WTC11 (cell line): Measurements from ENCODE around the gene ZFP37.
"Not testable (repeated sequence)": the region's sequence is repeated elsewhere in the genome, so short reads cannot be mapped to it uniquely, and the experiment has no call there.

Experiments used
- JUN ChIP-seq: sonication (generic); formaldehyde crosslinking; IDR thresholded peaks from 2 replicates; pipeline ENCODE4 v1.8.0; 2023; ENCODE audit warnings: mild to moderate bottlenecking, missing genetic modification reagents
- NR2C2 ChIP-seq: sonication (generic); formaldehyde crosslinking; IDR thresholded peaks from 2 replicates; pipeline ENCODE4 v1.8.0; 2022; ENCODE audit warnings: mild to moderate bottlenecking, missing genetic modification reagents
- ZMAT4 ChIP-seq: fragments of 250-450 bp; sonication (Bioruptor Pico); IDR thresholded peaks from 2 replicates; pipeline ENCODE4 v1.9.0; 2021; ENCODE audit warnings: mild to moderate bottlenecking
- TF ChIP-seq, protein P1 (sequence below): fragments of 200-600 bp; IDR thresholded peaks from 2 replicates; pipeline ENCODE4 v1.8.0; 2022; ENCODE audit warnings: antibody characterized with exemption

- TF ChIP-seq, protein P1, sequence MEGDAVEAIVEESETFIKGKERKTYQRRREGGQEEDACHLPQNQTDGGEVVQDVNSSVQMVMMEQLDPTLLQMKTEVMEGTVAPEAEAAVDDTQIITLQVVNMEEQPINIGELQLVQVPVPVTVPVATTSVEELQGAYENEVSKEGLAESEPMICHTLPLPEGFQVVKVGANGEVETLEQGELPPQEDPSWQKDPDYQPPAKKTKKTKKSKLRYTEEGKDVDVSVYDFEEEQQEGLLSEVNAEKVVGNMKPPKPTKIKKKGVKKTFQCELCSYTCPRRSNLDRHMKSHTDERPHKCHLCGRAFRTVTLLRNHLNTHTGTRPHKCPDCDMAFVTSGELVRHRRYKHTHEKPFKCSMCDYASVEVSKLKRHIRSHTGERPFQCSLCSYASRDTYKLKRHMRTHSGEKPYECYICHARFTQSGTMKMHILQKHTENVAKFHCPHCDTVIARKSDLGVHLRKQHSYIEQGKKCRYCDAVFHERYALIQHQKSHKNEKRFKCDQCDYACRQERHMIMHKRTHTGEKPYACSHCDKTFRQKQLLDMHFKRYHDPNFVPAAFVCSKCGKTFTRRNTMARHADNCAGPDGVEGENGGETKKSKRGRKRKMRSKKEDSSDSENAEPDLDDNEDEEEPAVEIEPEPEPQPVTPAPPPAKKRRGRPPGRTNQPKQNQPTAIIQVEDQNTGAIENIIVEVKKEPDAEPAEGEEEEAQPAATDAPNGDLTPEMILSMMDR = not testable (repeated sequence)
- TF ChIP-seq JUN (CRISPR knock-in tag); ZMAT4 (CRISPR knock-in tag); NR2C2: not testable (repeated sequence)
Observed at GRCh38 chr9:113061072-113061850, 4.7 kb upstream of the ZFP37 start.
